Progenitor cell of endocrine pancreas (in vitro differentiated cells): ENCODE results near the gene RBM19. TPM values are rescaled to one million over a fixed set of nuclear protein-coding genes. Genes with fewer than 3 reads are reported as not detected.

ENCODE experiments used
- DNase-seq: peaks from one replicate; pipeline ENCODE4 v3.0.0; 2021; ENCODE audit warnings: low spot score; ENCODE audit not compliant: unreplicated experiment
- H3K27ac Mint-ChIP-seq: 2 replicates; pipeline ENCODE4 v1.8.0; 2021; ENCODE audit warnings: mild to moderate bottlenecking, moderate library complexity, mixed read lengths
- H3K27me3 Mint-ChIP-seq: 2 replicates; pipeline ENCODE4 v1.8.0; 2021; ENCODE audit warnings: mixed read lengths
- H3K36me3 Mint-ChIP-seq: 2 replicates; pipeline ENCODE4 v1.8.0; 2022; ENCODE audit warnings: mixed read lengths; ENCODE audit not compliant: insufficient read depth
- H3K4me1 Mint-ChIP-seq: 2 replicates; pipeline ENCODE4 v1.8.0; 2021; ENCODE audit warnings: low read depth, mixed read lengths
- H3K4me3 Mint-ChIP-seq: 2 replicates; pipeline ENCODE4 v1.8.0; 2021; ENCODE audit warnings: low read depth, mild to moderate bottlenecking, moderate library complexity, mixed read lengths
- H3K9me3 Mint-ChIP-seq: 2 replicates; pipeline ENCODE4 v1.8.0; 2021; ENCODE audit warnings: low read depth, mixed read lengths
- CTCF ChIP-seq: fragments of 200-600 bp; sonication (generic); IDR thresholded peaks from one replicate; pipeline ENCODE4 v1.5.0; 2021; ENCODE audit warnings: antibody characterized with exemption, mild to moderate bottlenecking; ENCODE audit not compliant: unreplicated experiment
- long read RNA-seq: library from polyadenylated mRNA; unstranded; transcript quantifications from one replicate; pipeline ENCODE4 v2.0.0, GENCODE V29; 2020
- total RNA-seq: library from RNA; stranded (reverse); gene quantifications from 2 replicates; pipeline ENCODE4 v1.2.1, GENCODE V29; 2021

The RBM19 gene
- 39.4 and 42.9 TPM in 2 replicates for total RNA-seq
- long read RNA-seq, full-length matches to known transcripts = 26 of 54 reads
- long read RNA-seq, partial matches to known transcripts = 16 of 54 reads
- long read RNA-seq, other reads (novel, unspliced or antisense) = 12 of 54 reads

DNA sequence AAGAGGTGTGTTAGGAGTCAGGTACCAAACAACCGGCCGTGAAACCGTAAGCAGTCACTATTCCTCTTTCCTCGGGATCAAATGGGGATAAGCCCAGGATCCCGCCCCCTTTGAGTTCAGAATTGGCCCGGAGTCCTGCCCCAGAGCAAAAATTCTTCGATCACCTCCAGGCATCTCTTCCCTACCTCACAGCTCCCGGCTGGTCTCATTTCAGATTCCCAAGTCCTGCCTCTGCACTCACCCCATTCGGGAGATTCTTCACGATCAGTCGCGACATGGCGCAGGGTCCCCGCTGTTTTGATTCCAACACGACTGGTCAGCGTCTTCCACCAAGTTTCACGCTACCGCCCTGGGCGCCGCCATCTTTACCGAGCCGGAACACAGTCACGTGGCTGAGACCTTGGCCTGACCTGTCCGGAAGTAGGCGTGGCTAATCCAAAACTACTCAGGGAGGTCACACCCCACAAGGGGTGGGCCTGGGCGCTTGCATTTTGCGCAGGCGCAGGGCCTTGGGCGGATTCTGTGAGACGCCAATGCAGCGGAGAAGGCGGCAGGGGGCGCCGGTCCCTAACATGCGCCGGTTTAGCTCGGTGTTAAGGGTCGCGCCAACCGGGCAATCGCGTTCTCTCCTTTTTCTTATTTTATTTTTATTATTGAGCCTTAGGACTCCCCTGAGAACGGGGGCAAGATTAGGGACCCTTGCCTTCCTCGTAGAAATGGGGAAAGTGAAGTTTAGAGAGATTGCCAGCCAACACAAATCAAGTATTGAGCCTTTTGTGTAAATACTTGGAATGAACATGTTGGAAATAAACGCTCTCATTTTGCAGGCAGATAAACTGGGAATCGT lies at the start of gene RBM19:
TSS of gene RBM19 (minus strand) at position 375 of the 847 bp plus-strand sequence. CDS start at position 277, 98 bp downstream.
- Mint-ChIP-seq H3K9me3 (no peaks in the 10 kb centered on the region), H3K4me3 (peak within 1 kb of the TSS; percentile 100), H3K27me3 (peaks cover 26% of the 10 kb centered on the region), H3K4me1 (peaks cover 13% of the 10 kb centered on the region), H3K27ac (peak within 1 kb of the TSS; percentile 98), H3K36me3 (no peaks in the 10 kb centered on the region)
- TF ChIP-seq CTCF = peak; percentile 94
- peak; percentile 98 for DNase-seq

DNA sequence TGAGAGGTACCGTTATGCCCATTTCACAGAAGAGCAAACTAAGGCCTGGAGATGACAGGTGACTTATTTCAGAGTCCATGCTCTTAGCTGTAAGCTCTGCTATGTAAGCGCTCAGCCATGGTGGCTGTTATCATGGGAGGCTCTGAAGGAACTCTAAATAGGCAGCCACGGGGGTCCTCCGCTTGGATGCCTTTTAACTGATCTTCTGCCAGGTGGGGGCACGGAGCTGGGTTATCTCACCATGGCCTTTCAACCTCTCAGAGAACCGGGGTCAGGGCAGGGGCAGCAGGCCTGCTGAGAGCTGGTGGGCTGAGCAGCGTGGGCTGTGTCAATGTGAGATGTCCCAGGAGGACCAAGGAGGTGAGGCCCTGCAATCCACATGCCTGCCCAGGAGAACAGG lies 49.7 kb upstream of the RBM19 start:
- Mint-ChIP-seq H3K4me1 (no peaks in the 10 kb centered on the region), H3K4me3 (no peak overlapping the region), H3K36me3 (no peaks in the 10 kb centered on the region), H3K9me3 (no peaks in the 10 kb centered on the region), H3K27me3 (peaks cover 42% of the 10 kb centered on the region), H3K27ac (no peak overlapping the region)
- no peak for TF ChIP-seq CTCF
- DNase-seq = no peak

DNA sequence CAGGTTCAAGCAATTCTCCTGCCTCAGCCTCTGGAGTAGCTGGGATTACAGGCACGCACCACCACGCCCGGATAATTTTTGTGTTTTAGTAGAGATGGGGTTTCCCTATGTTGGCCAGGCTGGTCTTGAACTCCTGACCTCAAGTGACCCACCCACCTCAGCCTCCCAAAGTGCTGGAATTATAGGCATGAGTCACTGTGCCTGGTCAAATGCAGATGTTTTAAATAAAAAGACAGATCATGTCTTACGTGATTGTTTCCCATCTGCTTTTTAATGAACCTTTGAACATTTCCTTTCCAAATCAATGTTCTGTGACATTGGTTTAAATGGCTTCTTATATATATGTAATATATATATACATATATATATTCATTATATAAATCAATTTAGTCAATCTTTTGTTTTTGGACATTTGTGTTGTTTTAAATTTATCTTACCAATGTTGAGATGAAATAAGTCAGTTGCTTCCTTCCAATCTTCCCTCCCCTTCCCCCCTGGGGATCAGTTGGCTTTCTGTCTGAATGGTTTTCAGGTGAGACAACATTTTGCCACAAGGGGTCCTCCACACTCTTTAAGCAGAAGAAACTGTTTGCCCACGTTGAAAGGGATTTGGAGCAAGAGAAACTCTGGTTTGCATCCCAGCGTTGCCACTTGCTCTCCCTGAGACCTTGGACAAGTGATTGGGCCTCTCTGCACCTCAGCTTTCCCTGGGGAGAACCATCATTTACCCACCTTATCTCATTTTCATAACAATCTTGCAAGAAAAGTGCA lies 47.6 kb upstream of the RBM19 start:
- Mint-ChIP-seq H3K9me3 (no peaks in the 10 kb centered on the region), H3K36me3 (no peaks in the 10 kb centered on the region), H3K4me3 (no peak overlapping the region), H3K27ac (no peak overlapping the region), H3K4me1 (no peaks in the 10 kb centered on the region), H3K27me3 (peaks cover 45% of the 10 kb centered on the region)
- DNase-seq = peak; percentile 17
- peak; percentile 61 for TF ChIP-seq CTCF

DNA sequence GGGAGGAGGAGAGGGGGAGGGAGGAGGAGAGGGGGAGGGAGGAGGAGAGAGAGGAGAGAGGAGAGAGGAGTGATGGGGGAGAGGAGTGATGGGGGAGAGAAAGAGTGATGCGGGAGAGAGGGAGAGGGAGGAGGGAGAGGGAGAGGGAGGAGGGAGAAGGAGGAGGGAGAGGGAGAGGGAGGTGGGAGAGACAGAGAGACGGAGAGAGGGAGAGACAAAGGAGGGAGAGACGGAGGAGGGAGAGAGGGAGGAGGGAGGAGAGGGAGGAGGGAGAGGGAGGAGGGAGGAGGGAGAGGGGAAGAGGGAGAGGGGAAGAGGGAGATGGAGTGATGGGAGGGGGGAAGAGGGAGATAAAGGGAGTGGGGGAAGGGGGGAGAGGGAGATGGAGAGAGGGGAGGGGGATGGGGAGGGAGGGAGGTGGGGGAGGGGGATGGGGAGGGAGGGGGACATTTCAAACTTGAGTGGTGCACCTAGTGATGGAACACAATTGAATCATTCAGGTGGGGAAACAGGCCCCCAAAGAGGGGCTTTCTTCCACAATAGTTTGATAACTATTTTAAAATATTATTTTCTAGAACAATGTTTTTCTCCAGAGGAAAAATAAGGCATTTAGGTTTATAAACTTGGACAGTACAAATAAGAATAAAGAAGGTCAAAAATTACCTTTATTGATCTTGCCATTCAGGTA lies 46.8 kb upstream of the RBM19 start:
- Mint-ChIP-seq H3K36me3 (no peaks in the 10 kb centered on the region), H3K4me1 (no peaks in the 10 kb centered on the region), H3K27me3 (peaks cover 44% of the 10 kb centered on the region), H3K9me3 (no peaks in the 10 kb centered on the region), H3K27ac (no peak overlapping the region), H3K4me3 (no peak overlapping the region)
- TF ChIP-seq CTCF = no peak
- no peak for DNase-seq

- Mint-ChIP-seq H3K27me3 (peaks cover 38% of the 10 kb centered on the region), H3K36me3 (no peaks in the 10 kb centered on the region), H3K4me3 (no peak overlapping the region), H3K9me3 (no peaks in the 10 kb centered on the region), H3K27ac (no peak overlapping the region), H3K4me1 (no peaks in the 10 kb centered on the region)
- no peak for TF ChIP-seq CTCF
- no peak for DNase-seq
These were observed 45.6 kb upstream of the RBM19 start for GRCh38 chr12:114011711-114012110.
